Natural killer cell treated with Interleukin-12 subunit alpha and Interleukin-12 subunit beta and Interleukin-15 and Interleukin-18, amount 100 ng/mL, for 72 hours (primary cell): Measurements from ENCODE around the gene BEST3. TPM values are rescaled to one million over a fixed set of nuclear protein-coding genes. Genes with fewer than 3 reads are reported as not detected.
"Not testable (repeated sequence)": the region's sequence is repeated elsewhere in the genome, so short reads cannot be mapped to it uniquely, and the experiment has no call there.

Experiments used
- ATAC-seq, 2 donors: fragments of 150-1000 bp; cut with Tn5 transposase in 1 of 2; sonication (Bioruptor Pico), chemical (Tn5 transposase) in 1 of 2; 2 replicates each; pipeline ENCODE4 v1.10.0; 2021
- DNase-seq: peaks from one replicate; pipeline ENCODE4 v3.0.0; 2022; ENCODE audit warnings: low spot score
- H3K27ac Mint-ChIP-seq, 2 donors: 1 replicate in 1 of 2; 2 replicates in 1 of 2; pipeline ENCODE4 v1.8.0; 2022; ENCODE audit warnings: mixed read lengths in 2 of 2, mild to moderate bottlenecking in 1 of 2, moderate library complexity in 1 of 2
- H3K27me3 Mint-ChIP-seq, 2 donors: 1 replicate in 1 of 2; 2 replicates in 1 of 2; pipeline ENCODE4 v1.8.0; 2022; ENCODE audit warnings: mixed read lengths in 2 of 2
- H3K36me3 Mint-ChIP-seq: one replicate; pipeline ENCODE4 v1.8.0; 2022; ENCODE audit warnings: mixed read lengths
- H3K4me1 Mint-ChIP-seq, 2 donors: 1 replicate in 1 of 2; 2 replicates in 1 of 2; pipeline ENCODE4 v1.8.0; 2022; ENCODE audit warnings: low read depth in 2 of 2, mixed read lengths in 2 of 2, mild to moderate bottlenecking in 1 of 2
- H3K4me3 Mint-ChIP-seq: one replicate; pipeline ENCODE4 v1.8.0; 2022; ENCODE audit warnings: mixed read lengths
- H3K9me3 Mint-ChIP-seq: 2 replicates; pipeline ENCODE4 v1.8.0; 2022; ENCODE audit warnings: mixed read lengths
- total RNA-seq, 2 donors: library from RNA; stranded (reverse); gene quantifications; one replicate each; pipeline ENCODE4 v1.2.3, GENCODE V29; 2022

BEST3 gene
- total RNA-seq, 2 donors from 2014 or later = not detected

DNA sequence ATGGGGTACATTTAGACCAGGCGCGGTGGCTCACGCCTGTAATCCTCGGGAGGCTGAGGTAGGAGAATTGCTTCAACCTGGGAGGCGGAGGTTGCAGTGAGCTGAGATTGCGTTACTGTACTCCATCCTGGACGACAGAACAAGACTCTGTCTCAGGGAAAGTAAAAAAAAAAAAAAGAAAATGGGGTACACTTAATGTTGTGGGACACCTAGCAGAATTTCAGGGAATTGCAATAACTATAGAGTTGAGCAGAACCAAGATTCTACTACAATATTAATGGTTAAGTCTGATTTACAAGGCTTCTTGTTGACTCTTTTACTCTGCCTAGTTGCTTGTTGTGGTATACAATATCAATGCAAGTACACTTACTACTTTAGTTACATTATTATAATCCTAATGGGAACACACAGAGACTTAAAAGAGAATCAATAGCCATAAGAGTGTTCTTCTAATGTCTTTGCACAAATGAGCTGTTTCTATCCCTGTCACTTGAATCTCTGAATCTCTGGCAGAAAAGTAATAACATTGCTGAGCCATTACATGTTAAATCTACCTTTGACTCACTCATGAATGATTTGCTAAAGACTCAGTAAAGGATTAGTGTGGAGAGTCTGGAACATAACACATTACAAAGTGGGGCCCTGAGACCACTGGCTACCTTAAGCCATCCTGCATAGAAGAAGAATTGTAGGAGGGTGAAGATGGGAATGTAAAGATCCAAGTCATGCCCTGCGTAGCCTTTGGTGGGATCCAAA, 22.7 kb downstream of the BEST3 start:
- Mint-ChIP-seq H3K4me3 (no peak overlapping the region), H3K4me1 (no peaks in the 10 kb centered on the region), H3K36me3 (no peaks in the 10 kb centered on the region), H3K27ac (no peak overlapping the region), H3K9me3 (no peaks in the 10 kb centered on the region), H3K27me3 (peaks cover 11 to 25% of the 10 kb centered on the region in 2 donors)
- ATAC-seq (no peak), DNase-seq (no peak)

DNA sequence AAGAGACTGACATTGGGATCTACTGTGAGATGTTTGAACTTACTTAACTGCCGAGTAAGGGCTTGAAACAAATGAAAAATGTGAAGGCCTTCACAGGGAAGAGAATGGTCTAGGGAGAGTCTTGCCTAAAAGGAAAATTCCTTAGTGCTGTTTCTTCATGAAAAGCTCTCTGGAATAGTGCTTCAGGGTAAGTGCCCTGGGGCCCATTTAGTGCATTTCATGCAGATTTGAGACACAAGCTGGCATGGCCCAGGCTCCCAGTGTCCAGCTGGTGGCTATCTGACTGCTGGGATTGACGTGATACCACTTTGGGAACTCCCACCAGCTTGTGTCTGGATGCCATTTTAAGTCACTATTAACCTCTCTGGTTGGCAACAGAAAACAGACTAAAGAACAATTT, 26.9 kb downstream of the BEST3 start:
- Mint-ChIP-seq H3K27me3 (peaks cover 11 to 20% of the 10 kb centered on the region in 2 donors), H3K27ac (no peak overlapping the region), H3K4me1 (no peaks in the 10 kb centered on the region), H3K36me3 (no peaks in the 10 kb centered on the region), H3K4me3 (no peak overlapping the region), H3K9me3 (no peaks in the 10 kb centered on the region)
- no peak for DNase-seq
- ATAC-seq = no peak

DNA sequence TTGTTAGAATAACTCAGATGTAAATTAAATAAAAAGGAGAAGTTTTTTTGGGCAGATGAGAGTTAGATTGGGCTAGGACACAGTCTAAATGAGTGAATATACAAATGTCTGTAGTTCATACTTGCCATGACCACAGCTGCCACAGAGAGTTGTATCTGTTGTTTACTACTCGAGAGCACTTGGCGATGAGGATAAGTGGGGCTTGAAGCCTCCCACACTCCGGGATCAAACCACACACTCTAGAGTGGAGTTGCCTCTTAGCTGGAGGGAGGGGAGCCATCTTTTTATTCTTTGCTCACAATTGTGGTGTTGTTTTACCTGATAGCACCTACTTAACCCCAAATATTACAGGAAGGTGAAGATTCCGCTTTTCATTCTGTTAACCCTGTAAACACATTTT, 27.5 kb downstream of the BEST3 start:
- no peak for ATAC-seq
- Mint-ChIP-seq H3K27ac (no peak overlapping the region), H3K36me3 (no peaks in the 10 kb centered on the region), H3K9me3 (no peaks in the 10 kb centered on the region), H3K4me1 (no peaks in the 10 kb centered on the region), H3K4me3 (no peak overlapping the region), H3K27me3 (peaks cover 8 to 20% of the 10 kb centered on the region in 2 donors)
- DNase-seq = no peak

DNA sequence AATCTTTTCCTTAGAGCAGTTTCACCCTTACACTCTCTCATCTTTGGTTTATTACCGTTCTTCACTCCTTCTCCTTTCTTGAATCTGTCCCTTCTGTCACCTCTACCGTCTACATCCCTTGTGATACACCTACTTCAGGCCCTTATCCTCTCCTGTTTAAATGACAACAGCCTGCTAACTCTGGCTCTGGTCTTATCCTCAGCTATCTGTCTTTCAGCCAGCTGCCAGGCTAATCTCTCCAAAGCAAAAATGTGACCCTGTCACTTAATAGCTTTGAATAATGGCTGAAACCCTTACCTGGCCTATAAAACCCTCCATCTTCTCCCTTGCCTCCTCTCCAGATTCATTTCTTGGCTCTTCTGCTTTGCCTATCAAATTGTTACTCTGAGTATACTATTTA, 32.3 kb downstream of the BEST3 start:
- Mint-ChIP-seq H3K36me3 (no peaks in the 10 kb centered on the region), H3K4me3 (no peak overlapping the region), H3K27ac (no peak overlapping the region), H3K9me3 (no peaks in the 10 kb centered on the region), H3K4me1 (no peaks in the 10 kb centered on the region), H3K27me3 (peaks cover 9 to 19% of the 10 kb centered on the region in 2 donors)
- DNase-seq = no peak
- ATAC-seq = no peak

DNA sequence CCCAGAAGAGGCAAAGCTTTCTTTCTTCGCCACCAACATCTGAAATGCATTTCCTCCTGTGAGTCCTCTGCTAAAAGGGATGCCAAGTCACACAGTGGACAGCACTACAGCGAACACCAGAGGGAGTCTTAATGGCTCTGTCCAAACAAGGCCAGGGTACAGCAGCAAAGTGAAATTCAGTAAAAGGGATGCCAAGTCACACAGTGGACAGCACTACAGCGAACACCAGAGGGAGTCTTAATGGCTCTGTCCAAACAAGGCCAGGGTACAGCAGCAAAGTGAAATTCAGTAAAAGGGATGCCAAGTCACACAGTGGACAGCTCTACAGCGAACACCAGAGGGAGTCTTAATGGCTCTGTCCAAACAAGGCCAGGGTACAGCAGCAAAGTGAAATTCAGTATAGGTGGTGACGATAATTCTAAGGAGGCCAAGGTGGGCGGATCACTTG, 34.1 kb downstream of the BEST3 start:
- H3K27ac Mint-ChIP-seq, H3K36me3 Mint-ChIP-seq, H3K4me3 Mint-ChIP-seq, ATAC-seq, H3K4me1 Mint-ChIP-seq, DNase-seq, H3K9me3 Mint-ChIP-seq: not testable (repeated sequence)
- H3K27me3 Mint-ChIP-seq = peaks cover 14 to 27% of the 10 kb centered on the region in 2 donors

DNA sequence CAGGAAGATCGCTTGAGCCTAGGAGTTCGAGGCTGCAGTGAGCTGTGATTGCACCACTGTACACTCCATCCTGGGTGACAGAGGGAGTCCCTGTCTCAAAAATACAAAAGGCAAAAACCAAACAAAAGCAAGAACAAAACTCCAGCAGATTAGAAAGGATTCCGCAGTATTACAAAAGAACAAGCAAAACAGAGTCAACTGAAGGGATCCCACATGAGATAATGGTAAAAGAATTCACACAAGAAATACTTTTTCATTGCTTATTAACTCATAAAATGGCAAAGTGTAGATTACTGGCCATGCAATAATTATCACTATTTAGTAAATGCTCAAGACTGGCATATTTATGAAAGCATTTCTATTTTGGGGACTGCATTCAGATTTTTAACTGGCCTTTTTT, 35.4 kb downstream of the BEST3 start:
- DNase-seq (no peak), ATAC-seq (no peak)
- Mint-ChIP-seq H3K4me1 (no peaks in the 10 kb centered on the region), H3K27ac (no peak overlapping the region), H3K4me3 (no peak overlapping the region), H3K36me3 (no peaks in the 10 kb centered on the region), H3K9me3 (no peaks in the 10 kb centered on the region), H3K27me3 (peaks cover 18 to 34% of the 10 kb centered on the region in 2 donors)

DNA sequence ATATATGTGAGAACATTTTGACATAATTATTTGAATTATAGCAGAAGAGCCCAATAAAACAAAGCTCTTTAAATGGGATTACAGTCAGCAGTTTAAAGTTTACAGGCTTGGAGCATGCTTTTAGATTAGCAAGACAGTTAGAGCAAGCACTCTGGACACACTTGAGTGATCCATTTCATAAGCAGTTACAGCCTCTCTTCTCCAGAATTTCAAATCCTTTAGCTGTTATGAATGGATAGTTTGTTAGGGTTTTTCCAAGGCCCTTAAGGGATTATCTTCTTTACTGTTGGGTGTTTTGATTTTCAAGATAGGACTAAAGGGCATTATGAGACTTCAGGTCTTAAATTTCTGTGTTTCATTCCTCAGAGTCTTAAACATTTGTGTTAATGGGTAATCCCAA, 36.3 kb downstream of the BEST3 start:
- no peaks in the 10 kb centered on the region for H3K4me1 Mint-ChIP-seq
- no peak for ATAC-seq
- H3K36me3 Mint-ChIP-seq = no peaks in the 10 kb centered on the region
- no peak overlapping the region for H3K27ac Mint-ChIP-seq
- no peak overlapping the region for H3K4me3 Mint-ChIP-seq
- DNase-seq = no peak
- peaks cover 21 to 42% of the 10 kb centered on the region in 2 donors for H3K27me3 Mint-ChIP-seq
- H3K9me3 Mint-ChIP-seq = no peaks in the 10 kb centered on the region

DNA sequence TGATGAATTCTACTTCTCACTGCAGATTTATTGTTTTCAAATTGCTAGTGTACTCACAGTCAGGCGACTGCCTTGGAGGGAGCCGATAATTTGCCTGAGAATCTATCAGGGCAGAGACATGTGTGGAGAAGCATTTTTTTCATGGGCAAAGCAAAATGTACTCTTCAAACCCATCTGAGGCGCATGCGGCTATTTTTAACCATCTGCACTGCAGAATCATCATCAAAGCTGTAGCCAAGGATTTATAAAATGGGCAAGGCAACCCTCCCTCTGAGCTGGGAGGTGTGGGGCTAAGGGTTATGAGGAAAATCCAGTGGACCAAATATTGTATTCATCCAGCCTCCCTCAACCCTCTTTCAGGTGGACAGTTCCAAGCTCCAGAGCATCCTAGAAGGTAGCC, 37.7 kb downstream of the BEST3 start:
- Mint-ChIP-seq H3K4me1 (no peaks in the 10 kb centered on the region), H3K36me3 (no peaks in the 10 kb centered on the region), H3K27ac (no peak overlapping the region), H3K4me3 (no peak overlapping the region), H3K27me3 (peaks cover 24 to 35% of the 10 kb centered on the region in 2 donors), H3K9me3 (no peaks in the 10 kb centered on the region)
- DNase-seq (no peak), ATAC-seq (no peak)

DNA sequence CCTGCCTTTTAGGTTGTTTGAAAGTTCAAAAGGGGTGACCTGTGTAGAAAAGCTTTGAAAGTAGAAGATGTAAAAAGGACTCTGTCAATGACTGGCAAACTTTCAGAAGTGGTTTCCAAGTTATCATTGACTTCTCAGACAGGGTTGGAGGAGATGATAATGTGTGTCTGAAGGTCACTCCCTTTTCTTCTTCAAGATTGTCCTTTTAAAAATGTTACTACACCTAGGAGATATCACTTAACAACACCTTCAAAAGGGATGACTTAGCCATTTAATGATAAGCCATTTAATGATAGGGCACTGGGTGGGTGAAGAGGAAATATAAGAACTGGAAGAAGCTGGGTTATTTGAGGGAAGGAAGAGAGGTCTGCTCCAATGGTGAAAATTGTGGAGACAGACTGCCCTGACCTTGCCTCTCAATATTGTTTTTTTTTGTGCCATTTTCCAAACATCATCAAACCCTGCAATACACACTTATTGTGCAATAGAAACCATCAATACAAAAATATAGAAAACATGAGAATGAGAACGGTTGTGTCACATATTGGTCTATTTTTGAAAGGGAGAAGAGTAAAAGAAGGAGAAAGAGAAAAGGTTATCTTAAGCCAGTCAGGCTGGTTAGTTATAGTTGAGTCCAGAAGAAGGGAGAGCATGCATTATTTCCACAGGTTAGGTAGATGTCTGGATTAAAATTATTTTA, 38.8 kb downstream of the BEST3 start:
- H3K27me3 Mint-ChIP-seq = peaks cover 25 to 32% of the 10 kb centered on the region in 2 donors
- H3K27ac Mint-ChIP-seq = no peak overlapping the region
- H3K9me3 Mint-ChIP-seq = no peaks in the 10 kb centered on the region

DNA sequence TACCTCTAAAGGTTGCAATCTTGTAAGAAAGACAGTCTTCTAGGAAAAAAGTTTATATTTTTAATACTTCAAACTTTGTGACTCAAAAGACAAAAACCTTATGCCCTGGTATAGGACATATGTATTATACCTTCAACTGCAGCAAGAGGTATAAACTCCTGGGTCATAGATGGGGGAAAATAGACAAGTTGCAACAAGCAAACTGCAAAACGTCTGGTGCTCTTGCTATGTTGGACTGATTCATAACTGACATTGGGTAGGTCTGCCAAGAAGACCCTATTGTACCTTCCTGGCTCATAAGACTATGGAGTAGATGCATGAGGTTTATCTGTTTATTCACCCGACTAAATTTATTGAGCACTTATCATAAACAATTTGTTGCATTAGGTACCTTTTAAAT, 40.9 kb downstream of the BEST3 start:
- ATAC-seq (no peak), DNase-seq (no peak)
- H3K36me3 Mint-ChIP-seq = no peaks in the 10 kb centered on the region
- H3K4me1 Mint-ChIP-seq = no peaks in the 10 kb centered on the region
- H3K9me3 Mint-ChIP-seq = no peaks in the 10 kb centered on the region
- H3K27me3 Mint-ChIP-seq = peaks cover 23 to 32% of the 10 kb centered on the region in 2 donors
- no peak overlapping the region for H3K4me3 Mint-ChIP-seq
- no peak overlapping the region for H3K27ac Mint-ChIP-seq

More for the DNA sequence above, 38.8 kb downstream of the BEST3 start:
- ATAC-seq (no peak), DNase-seq (no peak)
- no peak overlapping the region for H3K4me3 Mint-ChIP-seq
- no peaks in the 10 kb centered on the region for H3K4me1 Mint-ChIP-seq
- no peaks in the 10 kb centered on the region for H3K36me3 Mint-ChIP-seq

DNA sequence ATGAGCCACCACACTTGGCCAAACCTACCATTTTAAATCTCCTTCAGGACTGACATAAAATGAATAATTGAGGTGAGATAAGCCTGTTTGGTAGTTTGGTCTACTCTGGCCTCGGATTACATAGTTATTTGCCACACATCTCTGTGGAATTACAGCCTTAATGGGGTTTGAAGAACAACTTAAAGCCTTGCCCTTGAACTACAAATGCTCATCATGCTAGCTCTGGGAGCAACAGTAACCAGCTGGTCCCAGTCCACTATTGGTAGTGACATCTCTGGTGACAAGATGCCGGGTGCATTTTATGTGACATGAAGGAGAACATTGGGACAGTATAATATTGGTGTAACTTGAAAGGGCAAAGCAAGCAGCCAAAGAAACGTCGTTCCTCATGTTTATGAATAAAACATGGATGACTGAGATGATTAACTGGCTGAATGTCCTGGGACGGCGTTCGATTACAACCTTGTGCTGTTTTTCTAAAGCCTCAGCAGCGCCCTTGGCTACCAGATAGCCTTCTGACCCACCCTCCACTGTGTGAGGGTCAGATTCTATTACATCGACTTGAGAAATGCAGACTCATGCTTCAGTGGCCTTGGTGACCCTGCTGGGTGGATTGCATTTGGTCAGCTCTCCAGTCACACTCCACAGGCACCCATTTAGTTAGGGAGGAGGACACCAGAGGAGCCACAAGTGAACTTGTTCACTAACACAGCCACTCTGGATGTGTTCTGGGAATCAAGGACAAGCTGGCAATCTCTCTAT, 41.5 kb downstream of the BEST3 start:
- no peak overlapping the region for H3K4me3 Mint-ChIP-seq
- ATAC-seq = no peak
- H3K36me3 Mint-ChIP-seq = no peaks in the 10 kb centered on the region
- H3K9me3 Mint-ChIP-seq = no peaks in the 10 kb centered on the region
- H3K27ac Mint-ChIP-seq = no peak overlapping the region
- H3K4me1 Mint-ChIP-seq = no peaks in the 10 kb centered on the region
- DNase-seq = no peak
- H3K27me3 Mint-ChIP-seq = peaks cover 20 to 32% of the 10 kb centered on the region in 2 donors

DNA sequence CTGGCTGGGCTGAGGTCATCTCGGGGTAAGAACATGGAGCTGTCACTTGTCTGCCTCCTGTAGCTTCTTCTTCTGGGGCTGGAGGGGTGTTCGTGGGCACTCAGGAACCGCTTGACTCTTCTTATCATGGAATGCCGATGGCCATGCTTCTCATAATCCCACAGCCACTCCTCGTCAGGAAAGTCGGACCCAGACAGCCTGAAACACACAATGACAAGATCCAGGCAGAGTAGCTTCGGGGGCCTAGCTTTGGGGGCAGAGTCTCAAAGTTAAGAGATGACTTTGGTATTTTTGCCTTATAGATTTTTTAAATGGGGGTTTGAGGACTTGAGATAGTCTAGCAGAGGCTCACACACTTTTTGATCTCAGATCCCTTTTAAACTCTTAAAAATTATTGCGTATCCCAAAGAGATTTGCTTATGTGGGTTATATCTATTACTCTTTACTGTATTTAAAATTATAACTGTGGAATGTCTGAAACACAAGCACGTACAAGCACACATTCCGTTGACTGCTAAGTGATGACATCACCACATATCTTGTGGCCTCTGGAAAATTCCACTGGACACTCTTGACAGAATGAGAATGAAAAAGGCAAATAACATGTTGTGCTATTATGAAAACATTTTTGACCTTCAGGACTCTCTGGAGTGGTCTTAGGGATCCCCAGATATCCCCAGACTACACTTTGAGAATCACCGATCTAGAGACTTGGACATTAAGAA, 43.3 kb downstream of the BEST3 start:
- Mint-ChIP-seq H3K9me3 (no peaks in the 10 kb centered on the region), H3K36me3 (no peaks in the 10 kb centered on the region), H3K27ac (no peak overlapping the region), H3K4me1 (no peaks in the 10 kb centered on the region), H3K27me3 (peaks cover 20 to 32% of the 10 kb centered on the region in 2 donors), H3K4me3 (no peak overlapping the region)
- DNase-seq = no peak
- ATAC-seq = no peak

DNA sequence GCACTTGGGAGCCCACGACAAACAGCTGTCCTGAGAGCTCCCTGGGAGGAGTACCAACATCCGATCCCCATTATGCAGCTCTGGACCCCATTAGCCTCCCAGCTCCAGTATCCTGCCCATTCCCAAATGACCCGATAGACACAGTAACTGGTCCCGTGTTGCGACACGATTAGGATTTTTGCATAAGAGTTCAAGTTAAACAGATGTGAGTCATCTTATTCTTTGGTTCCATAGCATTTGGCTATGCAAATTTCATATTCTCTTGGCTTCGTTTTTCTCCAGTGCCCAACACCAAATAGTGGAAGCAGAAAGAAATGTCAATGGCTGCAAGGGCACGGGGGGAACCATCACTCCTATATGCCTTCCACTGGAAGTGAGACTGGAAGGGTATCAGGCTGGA, 45.4 kb downstream of the BEST3 start:
- Mint-ChIP-seq H3K36me3 (no peaks in the 10 kb centered on the region), H3K9me3 (no peaks in the 10 kb centered on the region), H3K27ac (no peak overlapping the region), H3K27me3 (peaks cover 16 to 29% of the 10 kb centered on the region in 2 donors), H3K4me1 (no peaks in the 10 kb centered on the region), H3K4me3 (no peak overlapping the region)
- DNase-seq = no peak
- no peak for ATAC-seq
